Fibroblast of lung (primary cell): Measurements from ENCODE around the gene KCNK6. TPM values are rescaled to one million over a fixed set of nuclear protein-coding genes. Genes with fewer than 3 reads are reported as not detected.

Experiments
- DNase-seq, 2 donors: peaks; one replicate each; pipeline versions ENCODE4 v3.0.0 to v3.0.0-alpha.2; 2010; ENCODE audit warnings: low read depth in 2 of 2
- H2AFZ ChIP-seq: 2 replicates; pipeline ENCODE4 v1.5.1; 2012; ENCODE audit warnings: low read length, control low read depth, inconsistent platforms
- H3K27ac ChIP-seq: 2 replicates; pipeline ENCODE4 v1.5.1; 2011; ENCODE audit warnings: low read length, control low read depth; ENCODE audit not compliant: insufficient read depth
- H3K27me3 ChIP-seq: 2 replicates; pipeline ENCODE4 v1.5.1; 2011; ENCODE audit warnings: mild to moderate bottlenecking, low read length; ENCODE audit not compliant: control insufficient read depth, insufficient read depth
- H3K36me3 ChIP-seq: 2 replicates; pipeline ENCODE4 v1.5.1; 2011; ENCODE audit warnings: low read length; ENCODE audit not compliant: control insufficient read depth, insufficient read depth
- H3K4me1 ChIP-seq: 2 replicates; pipeline ENCODE4 v1.5.1; 2011; ENCODE audit warnings: low read length; ENCODE audit not compliant: control insufficient read depth, insufficient read depth; ENCODE audit errors: extremely low read depth
- H3K4me2 ChIP-seq: 2 replicates; pipeline ENCODE4 v1.5.1; 2011; ENCODE audit warnings: low read length, control low read depth; ENCODE audit not compliant: insufficient read depth; ENCODE audit errors: extremely low read depth
- H3K4me3 ChIP-seq, 4 experiments: fragments of 200-600 bp in 1 of 4; sonication (generic) in 1 of 4; replicated peaks in 1 of 4; 2 replicates each; pipeline ENCODE4 v1.5.1; 2011 to 2016; ENCODE audit warnings: low read length in 4 of 4, low read depth in 3 of 4, mild to moderate bottlenecking in 3 of 4, control low read depth in 2 of 4, inconsistent platforms in 1 of 4, mixed read lengths in 1 of 4; ENCODE audit not compliant: insufficient read depth in 1 of 4; ENCODE audit errors: control extremely low read depth in 1 of 4
- H3K79me2 ChIP-seq: 2 replicates; pipeline ENCODE4 v1.5.1; 2012; ENCODE audit warnings: mild to moderate bottlenecking, low read length, inconsistent platforms; ENCODE audit not compliant: control insufficient read depth, insufficient read depth
- H3K9ac ChIP-seq: 2 replicates; pipeline ENCODE4 v1.5.1; 2011; ENCODE audit warnings: mild to moderate bottlenecking, low read length, control low read depth; ENCODE audit not compliant: insufficient read depth
- H3K9me3 ChIP-seq: 2 replicates; pipeline ENCODE4 v1.5.1; 2012; ENCODE audit warnings: low read depth, low read length; ENCODE audit not compliant: control insufficient read depth, insufficient read depth
- H4K20me1 ChIP-seq: 2 replicates; pipeline ENCODE4 v1.5.1; 2011; ENCODE audit warnings: low read length; ENCODE audit not compliant: control insufficient read depth, insufficient read depth; ENCODE audit errors: extremely low read depth
- EZH2 ChIP-seq: IDR thresholded peaks from 2 replicates; pipeline ENCODE4 v1.5.1; 2012; ENCODE audit warnings: low read length, control low read depth, mild to moderate bottlenecking; ENCODE audit errors: missing control alignments
- polyA plus RNA-seq, 2 donors: library from polyadenylated mRNA; depleted of rRNA in 1 of 2; stranded (reverse) in 1 of 2; unstranded in 1 of 2; fragments of >200 nt; gene quantifications; 2 replicates each; pipeline ENCODE4 v1.2.1, GENCODE V29; 2011 to 2012; ENCODE audit warnings: missing spikeins in 1 of 2
- total RNA-seq: library from RNA; depleted of rRNA; stranded (reverse); fragments of >200 nt; gene quantifications from 2 replicates; pipeline ENCODE4 v1.2.1, GENCODE V29; 2014
- TF ChIP-seq, protein P1 (sequence below), 2 donors: IDR thresholded peaks in 1 of 2; conservative IDR thresholded peaks in 1 of 2; 1 replicate in 1 of 2; 2 replicates in 1 of 2; pipeline ENCODE4 v1.5.1; 2011 to 2012; ENCODE audit warnings: low read length in 2 of 2, control low read depth in 1 of 2, inconsistent platforms in 1 of 2, low read depth in 1 of 2, mild to moderate bottlenecking in 1 of 2

The KCNK6 gene
- total and polyA plus RNA-seq, 2 donors (not counting 1 experiment from before 2014, with no cell fraction given), result 3.0 to 48.1 TPM

DNA sequence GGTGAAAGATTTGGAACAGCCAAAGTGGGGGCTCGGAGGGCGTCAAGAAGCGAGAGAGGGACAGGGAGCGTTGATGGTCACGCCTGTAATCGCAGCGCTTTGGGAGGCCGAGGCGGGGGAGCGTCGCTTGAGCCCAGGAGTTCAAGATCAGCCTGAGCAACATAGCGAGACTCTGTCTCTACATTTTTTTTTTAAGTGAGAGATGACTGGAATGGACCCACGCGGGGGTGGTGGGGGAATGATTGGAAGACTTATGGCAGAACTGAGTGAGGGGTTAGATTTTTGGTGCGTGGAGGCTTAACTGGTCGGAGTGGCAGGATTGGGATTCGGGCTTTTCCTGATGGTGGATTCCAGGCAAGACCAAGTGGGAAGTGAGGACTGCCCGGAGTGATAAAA, 55.5 kb downstream of the KCNK6 start:
- Histone ChIP-seq H3K27ac (peak overlapping the region; percentile 90), H3K79me2 (peaks cover 34% of the 10 kb centered on the region), H4K20me1 (no peaks in the 10 kb centered on the region), H3K9me3 (no peaks in the 10 kb centered on the region), H3K4me3 (peak overlapping the region; percentile 78 to 94 (median 87)), H3K4me2 (peak overlapping the region; percentile 89), H3K36me3 (peaks cover 10% of the 10 kb centered on the region), H3K9ac (peak overlapping the region; percentile 83), H3K4me1 (peaks cover 7% of the 10 kb centered on the region), H3K27me3 (peaks cover 2% of the 10 kb centered on the region), H2AFZ (peak overlapping the region; percentile 48)
- peak in 1 of 2 donors; percentile 17 for DNase-seq
- no peak for TF ChIP-seq EZH2
- TF ChIP-seq, protein P1, sequence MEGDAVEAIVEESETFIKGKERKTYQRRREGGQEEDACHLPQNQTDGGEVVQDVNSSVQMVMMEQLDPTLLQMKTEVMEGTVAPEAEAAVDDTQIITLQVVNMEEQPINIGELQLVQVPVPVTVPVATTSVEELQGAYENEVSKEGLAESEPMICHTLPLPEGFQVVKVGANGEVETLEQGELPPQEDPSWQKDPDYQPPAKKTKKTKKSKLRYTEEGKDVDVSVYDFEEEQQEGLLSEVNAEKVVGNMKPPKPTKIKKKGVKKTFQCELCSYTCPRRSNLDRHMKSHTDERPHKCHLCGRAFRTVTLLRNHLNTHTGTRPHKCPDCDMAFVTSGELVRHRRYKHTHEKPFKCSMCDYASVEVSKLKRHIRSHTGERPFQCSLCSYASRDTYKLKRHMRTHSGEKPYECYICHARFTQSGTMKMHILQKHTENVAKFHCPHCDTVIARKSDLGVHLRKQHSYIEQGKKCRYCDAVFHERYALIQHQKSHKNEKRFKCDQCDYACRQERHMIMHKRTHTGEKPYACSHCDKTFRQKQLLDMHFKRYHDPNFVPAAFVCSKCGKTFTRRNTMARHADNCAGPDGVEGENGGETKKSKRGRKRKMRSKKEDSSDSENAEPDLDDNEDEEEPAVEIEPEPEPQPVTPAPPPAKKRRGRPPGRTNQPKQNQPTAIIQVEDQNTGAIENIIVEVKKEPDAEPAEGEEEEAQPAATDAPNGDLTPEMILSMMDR (conservative IDR thresholded peaks at IDR 0.05 in 1 of 2, IDR thresholded peaks at IDR 0.05 in 1 of 2; ENCODE audit: low read depth in 1 of 2, low read length in 2 of 2), result no peak

DNA sequence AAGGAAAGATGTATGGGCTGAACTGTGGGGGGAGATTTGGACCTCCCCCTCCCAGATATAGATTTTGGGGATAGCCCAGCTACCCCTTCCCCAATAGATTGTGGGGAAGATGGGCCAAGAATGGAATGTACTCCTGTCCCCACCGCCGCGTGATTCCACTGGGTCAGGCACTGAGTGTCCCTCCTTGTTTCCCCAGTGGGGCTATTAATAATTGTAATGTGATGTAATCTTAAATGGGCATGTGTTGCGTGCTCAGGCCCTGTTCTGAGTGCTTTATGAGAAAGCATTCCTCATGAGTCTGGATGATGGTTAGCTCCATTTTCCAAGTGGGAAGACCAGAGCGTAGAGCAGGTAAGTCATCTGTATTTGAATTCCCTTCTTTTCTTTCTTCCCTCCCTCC, 56.1 kb downstream of the KCNK6 start:
- peak overlapping the region; percentile 83 for H3K9ac ChIP-seq
- TF ChIP-seq EZH2, result no peak
- TF ChIP-seq, protein P1 (conservative IDR thresholded peaks at IDR 0.05 in 1 of 2, IDR thresholded peaks at IDR 0.05 in 1 of 2; ENCODE audit: low read depth in 1 of 2, low read length in 2 of 2), result no peak
- no peaks in the 10 kb centered on the region for H3K27me3 ChIP-seq
- H3K36me3 ChIP-seq, result peaks cover 10% of the 10 kb centered on the region
- H3K9me3 ChIP-seq, result no peaks in the 10 kb centered on the region
- peak overlapping the region; percentile 90 for H3K27ac ChIP-seq
- H3K4me2 ChIP-seq, result peak overlapping the region; percentile 89
- DNase-seq, result peak in 1 of 2 donors; percentile 24
- peaks cover 34% of the 10 kb centered on the region for H3K79me2 ChIP-seq
- H3K4me3 ChIP-seq, result peak overlapping the region; percentile 78 to 94 (median 87)
- H4K20me1 ChIP-seq, result no peaks in the 10 kb centered on the region
- H3K4me1 ChIP-seq, result peaks cover 7% of the 10 kb centered on the region
- H2AFZ ChIP-seq, result no peak overlapping the region

DNA sequence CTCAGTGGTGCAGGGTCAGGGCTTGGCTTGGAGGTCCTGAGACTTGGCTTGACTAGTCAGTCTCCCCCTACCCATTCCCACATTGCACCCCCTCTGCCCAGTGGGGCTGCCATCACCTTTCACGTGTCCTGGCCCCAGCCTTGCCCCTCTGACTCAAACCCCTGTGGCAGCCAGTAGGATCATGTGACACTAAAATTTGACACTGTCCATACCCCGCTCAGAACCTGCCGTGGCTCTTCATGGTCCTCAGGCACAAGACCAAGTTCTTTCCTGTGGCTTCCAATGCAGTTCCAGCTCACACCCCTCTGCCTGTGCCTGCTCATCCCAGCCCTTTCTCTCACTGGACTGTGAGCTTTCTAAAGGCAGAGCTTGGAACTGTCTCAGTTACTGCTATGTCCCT, 56.9 kb downstream of the KCNK6 start:
- TF ChIP-seq EZH2, result no peak
- TF ChIP-seq, protein P1 (conservative IDR thresholded peaks at IDR 0.05 in 1 of 2, IDR thresholded peaks at IDR 0.05 in 1 of 2; ENCODE audit: low read depth in 1 of 2, low read length in 2 of 2), result no peak
- Histone ChIP-seq H3K9ac (no peak overlapping the region), H2AFZ (no peak overlapping the region), H3K79me2 (peaks cover 34% of the 10 kb centered on the region), H4K20me1 (no peaks in the 10 kb centered on the region), H3K4me1 (peaks cover 7% of the 10 kb centered on the region), H3K36me3 (peaks cover 13% of the 10 kb centered on the region), H3K9me3 (no peaks in the 10 kb centered on the region), H3K27me3 (no peaks in the 10 kb centered on the region), H3K27ac (no peak overlapping the region), H3K4me2 (peak overlapping the region; percentile 89), H3K4me3 (peak overlapping the region in 2 of 4 experiments; percentile 78 to 94)
- no peak for DNase-seq
